ENCODE results near the gene MRM1.

GRCh38 chr17:36612323-36612722 is 10.9 kb downstream of the MRM1 start:
- TF ChIP-seq TAF1 (IDR thresholded peaks at IDR 0.05; ENCODE audit: low read depth, low read length) (no peak), POLR2AphosphoS5 (IDR thresholded peaks at IDR 0.05; ENCODE audit: low read depth, low read length) (no peak), POLR2A (IDR thresholded peaks at IDR 0.05; ENCODE audit: low read depth, low read length) (no peak), SPI1 (IDR thresholded peaks at IDR 0.05; ENCODE audit: low read depth, low read length) (no peak), PAX5 (IDR thresholded peaks at IDR 0.05; ENCODE audit: insufficient read depth, low read length, severe bottlenecking) (no peak)

Measured in GM12891 (cell line).